Stimulated activated CD4-positive, alpha-beta T cell treated with anti-CD3 and anti-CD28 coated beads, Interleukin-2, amount 100 ng/mL, for 48 hours (primary cell): ENCODE data around the gene PITPNM1.
A peak's percentile ranks its signal among the peaks of the same experiment; 100 is the strongest.
"Not testable (repeated sequence)": the region's sequence is repeated elsewhere in the genome, so short reads cannot be mapped to it uniquely, and the experiment has no call there.

ENCODE experiments used
- DNase-seq, 2 donors: peaks; one replicate each; pipeline ENCODE4 v3.0.0-alpha.2; 2020

The PITPNM1 gene

GRCh38 chr11:67504950-67505581, at the start of gene PITPNM1:
TSS of gene PITPNM1 (minus strand) at chr11:67505363. CDS start at chr11:67504180, 1,183 bp downstream.
- DNase-seq = peak; percentile 70 to 75

GRCh38 chr11:67551697-67552096, 46.5 kb upstream of the PITPNM1 start:
- not testable (repeated sequence) for DNase-seq

GRCh38 chr11:67551127-67551526, 46.0 kb upstream of the PITPNM1 start:
- DNase-seq = no peak

GRCh38 chr11:67548555-67549110, 43.5 kb upstream of the PITPNM1 start:
- no peak for DNase-seq

GRCh38 chr11:67548112-67548511, 42.9 kb upstream of the PITPNM1 start:
- not testable (repeated sequence) for DNase-seq

GRCh38 chr11:67545280-67545679, 40.1 kb upstream of the PITPNM1 start:
- DNase-seq = no peak

GRCh38 chr11:67544616-67545242, 39.6 kb upstream of the PITPNM1 start:
- no peak for DNase-seq

GRCh38 chr11:67543585-67543984, 38.4 kb upstream of the PITPNM1 start:
- DNase-seq = no peak

- no peak for DNase-seq
Measured at GRCh38 chr11:67542971-67543370, 37.8 kb upstream of the PITPNM1 start.

- DNase-seq = no peak
Measured at GRCh38 chr11:67542169-67542568, 37.0 kb upstream of the PITPNM1 start.

- no peak for DNase-seq
Measured at GRCh38 chr11:67541198-67541597, 36.0 kb upstream of the PITPNM1 start.

- DNase-seq = no peak
Measured at GRCh38 chr11:67539550-67539949, 34.4 kb upstream of the PITPNM1 start.

- DNase-seq = no peak
Measured at GRCh38 chr11:67538823-67539505, 33.8 kb upstream of the PITPNM1 start.

- no peak for DNase-seq
Measured at GRCh38 chr11:67538306-67538705, 33.1 kb upstream of the PITPNM1 start.

- DNase-seq = no peak
Measured at GRCh38 chr11:67535561-67535960, 30.4 kb upstream of the PITPNM1 start.

- DNase-seq = no peak
Measured at GRCh38 chr11:67534070-67534679, 29.0 kb upstream of the PITPNM1 start.

- no peak for DNase-seq
Measured at GRCh38 chr11:67532889-67533288, 27.7 kb upstream of the PITPNM1 start.

GRCh38 chr11:67530282-67530592, 25.1 kb upstream of the PITPNM1 start:
- DNase-seq = no peak

GRCh38 chr11:67528376-67528775, 23.2 kb upstream of the PITPNM1 start:
- no peak for DNase-seq

GRCh38 chr11:67525275-67525976, 20.3 kb upstream of the PITPNM1 start:
- DNase-seq = no peak

GRCh38 chr11:67524480-67524808, 19.3 kb upstream of the PITPNM1 start:
- no peak for DNase-seq

GRCh38 chr11:67523556-67524479, 18.7 kb upstream of the PITPNM1 start:
- DNase-seq = no peak
